Gastroesophageal sphincter (tissue), 4 donors: Measurements from ENCODE around the gene STAP2. TPM values are rescaled to one million over a fixed set of nuclear protein-coding genes. Genes with fewer than 3 reads are reported as not detected.

ENCODE experiments used
- ATAC-seq: fragments of 150-250 bp; one replicate; pipeline ENCODE4 v1.9.1; 2016; ENCODE audit warnings: mild to moderate bottlenecking, moderate library complexity
- H3K27ac ChIP-seq, 4 donors: fragments of 200-600 bp; sonication (generic) in 3 of 4; 1 replicate in 3 of 4; 2 replicates in 1 of 4; pipeline ENCODE4 v1.5.1; 2016 to 2019
- H3K27me3 ChIP-seq: fragments of 200-600 bp; sonication (generic); one replicate; pipeline ENCODE4 v1.5.1; 2019
- H3K36me3 ChIP-seq, 2 donors: fragments of 200-600 bp; sonication (generic); one replicate each; pipeline ENCODE4 v1.5.1; 2019; ENCODE audit warnings: control low read depth in 1 of 2
- H3K4me1 ChIP-seq, 3 donors: fragments of 200-600 bp; sonication (generic); 1 replicate in 2 of 3; 2 replicates in 1 of 3; pipeline ENCODE4 v1.5.1; 2016 to 2019; ENCODE audit warnings: control low read depth in 2 of 3
- H3K4me3 ChIP-seq, 2 donors: fragments of 200-600 bp; sonication (generic); one replicate each; pipeline ENCODE4 v1.5.1; 2019; ENCODE audit warnings: mild to moderate bottlenecking in 1 of 2, moderate library complexity in 1 of 2
- H3K9me3 ChIP-seq, 3 donors: fragments of 200-600 bp; sonication (generic); one replicate each; pipeline ENCODE4 v1.5.1; 2017 to 2019; ENCODE audit warnings: control low read depth in 2 of 3
- CTCF ChIP-seq, 4 experiments: fragments of 200-600 bp in 2 of 4; fragments of 450-650 bp in 2 of 4; sonication (generic) in 1 of 4; IDR thresholded peaks; one replicate each; pipeline ENCODE4 v1.5.1; 2017 to 2019; ENCODE audit warnings: antibody characterized with exemption in 4 of 4, mild to moderate bottlenecking in 2 of 4, moderate library complexity in 2 of 4
- EP300 ChIP-seq: sonication (generic); formaldehyde crosslinking; IDR thresholded peaks from one replicate; pipeline ENCODE4 v1.6.1; 2017; ENCODE audit warnings: antibody characterized with exemption, mild to moderate bottlenecking
- POLR2A ChIP-seq, 2 donors: fragments of 450-650 bp; IDR thresholded peaks; one replicate each; pipeline ENCODE4 v1.6.1; 2017; ENCODE audit warnings: antibody characterized with exemption in 2 of 2, mild to moderate bottlenecking in 2 of 2, moderate library complexity in 1 of 2
- POLR2AphosphoS5 ChIP-seq: sonication (generic); formaldehyde crosslinking; IDR thresholded peaks from one replicate; pipeline ENCODE4 v1.6.1; 2017; ENCODE audit warnings: antibody characterized with exemption
- WGBS, 2 donors: methylation state at CpG; one replicate each; pipeline ENCODE4 v1.1.5; 2018; ENCODE audit warnings: low coverage in 1 of 2; 5-methylcytosine and 5-hydroxymethylcytosine counted together
- total RNA-seq, 4 donors: library from RNA; depleted of rRNA; stranded (reverse); fragments of >200 nt; gene quantifications; one replicate each; pipeline ENCODE4 v1.1.0, GENCODE V29; 2016

STAP2 gene
- total RNA-seq, 4 donors from 2014 or later: 1.4 to 5.6 (median 4.9) TPM; not detected in 1

- Histone ChIP-seq H3K27ac (no peak overlapping the region), H3K4me3 (no peak overlapping the region), H3K9me3 (no peaks in the 10 kb centered on the region), H3K27me3 (peaks cover 92% of the 10 kb centered on the region), H3K4me1 (peaks cover 0 to 9% (median 4%) of the 10 kb centered on the region in 3 donors), H3K36me3 (no peaks in the 10 kb centered on the region)
- ATAC-seq: no peak
- TF ChIP-seq POLR2A (IDR thresholded peaks at IDR 0.05) (no peak), CTCF (IDR thresholded peaks at IDR 0.05) (no peak), POLR2AphosphoS5 (no peak), EP300 (no peak)
- 35 to 45% methylated on average over 12 to 16 of the region's 20 CpGs for WGBS, 2 donors
Measured at GRCh38 chr19:4284176-4284958, 54.3 kb downstream of the STAP2 start.

GRCh38 chr19:4279530-4280422 is 58.9 kb downstream of the STAP2 start:
- WGBS, 2 donors: 0 to 3% methylated on average over 7 to 10 of the region's 71 CpGs
- H3K9me3 ChIP-seq: no peaks in the 10 kb centered on the region
- peak overlapping the region in 1 of 2 donors; percentile 37 for H3K4me3 ChIP-seq
- peaks cover 77% of the 10 kb centered on the region for H3K27me3 ChIP-seq
- ATAC-seq: no peak
- TF ChIP-seq POLR2AphosphoS5: no peak
- TF ChIP-seq EP300: no peak
- TF ChIP-seq POLR2A (IDR thresholded peaks at IDR 0.05): no peak
- no peak for TF ChIP-seq CTCF (IDR thresholded peaks at IDR 0.05)
- no peak overlapping the region for H3K27ac ChIP-seq
- H3K36me3 ChIP-seq: no peaks in the 10 kb centered on the region
- H3K4me1 ChIP-seq: peaks cover 0 to 19% (median 9%) of the 10 kb centered on the region in 3 donors

- Histone ChIP-seq H3K9me3 (no peaks in the 10 kb centered on the region), H3K4me3 (peak overlapping the region in 1 of 2 donors; percentile 37), H3K27ac (no peak overlapping the region), H3K36me3 (no peaks in the 10 kb centered on the region), H3K4me1 (peaks cover 0 to 19% (median 9%) of the 10 kb centered on the region in 3 donors), H3K27me3 (peaks cover 71% of the 10 kb centered on the region)
- WGBS, 2 donors: no CpG with 5 or more reads among the region's 30 CpGs
- TF ChIP-seq POLR2A (IDR thresholded peaks at IDR 0.05) (no peak), POLR2AphosphoS5 (no peak), EP300 (no peak), CTCF (IDR thresholded peaks at IDR 0.05) (no peak)
- no peak for ATAC-seq
Measured at GRCh38 chr19:4279267-4279529, 59.4 kb downstream of the STAP2 start.

GRCh38 chr19:4278419-4279266 is 60.0 kb downstream of the STAP2 start, which contains the start of gene SHD:
Gene SHD (plus strand): TSS chr19:4279266. CDS start chr19:4280064, 798 bp downstream.
- ATAC-seq: no peak
- peaks cover 0 to 19% (median 9%) of the 10 kb centered on the region in 3 donors for H3K4me1 ChIP-seq
- H3K36me3 ChIP-seq: no peaks in the 10 kb centered on the region
- peaks cover 66% of the 10 kb centered on the region for H3K27me3 ChIP-seq
- H3K9me3 ChIP-seq: no peaks in the 10 kb centered on the region
- TF ChIP-seq EP300: no peak
- peak within 1 kb of the TSS in 1 of 2 donors; percentile 37 for H3K4me3 ChIP-seq
- no peak within 1 kb of the TSS for H3K27ac ChIP-seq
- WGBS, 2 donors: 2 to 6% methylated on average over 9 to 13 of the region's 44 CpGs

GRCh38 chr19:4278010-4278409 is 60.6 kb downstream of the STAP2 start:
- WGBS, 2 donors: no CpG with 5 or more reads among the region's 4 CpGs
- peaks cover 60% of the 10 kb centered on the region for H3K27me3 ChIP-seq
- H3K9me3 ChIP-seq: no peaks in the 10 kb centered on the region
- H3K4me3 ChIP-seq: no peak overlapping the region
- no peak overlapping the region for H3K27ac ChIP-seq
- ATAC-seq: no peak
- no peak for TF ChIP-seq POLR2A (IDR thresholded peaks at IDR 0.05)
- TF ChIP-seq CTCF (IDR thresholded peaks at IDR 0.05): no peak
- no peak for TF ChIP-seq EP300
- no peak for TF ChIP-seq POLR2AphosphoS5
- peaks cover 0 to 5% of the 10 kb centered on the region in 2 donors for H3K36me3 ChIP-seq
- H3K4me1 ChIP-seq: peaks cover 0 to 19% (median 9%) of the 10 kb centered on the region in 3 donors
